ENCODE results near the gene GPAT3.

Gene GPAT3

GRCh38 chr4:83651846-83652245 lies 115.9 kb downstream of the GPAT3 start:
- FAIRE-seq, result no peak

All from TTC549 (cell line).